PC-3 (cell line): ENCODE measurements around the gene PSME1.

Experiments
- CTCF ChIP-seq: fragments of 300-600 bp; sonication (generic); conservative IDR thresholded peaks from 2 replicates; pipeline ENCODE4 v1.5.1; 2017; ENCODE audit warnings: antibody characterized with exemption, low read depth, mild to moderate bottlenecking, low read length
- EZH2 ChIP-seq: fragments of 300-600 bp; sonication (generic); IDR thresholded peaks from one replicate; pipeline ENCODE4 v1.6.1; 2017; ENCODE audit warnings: antibody characterized with exemption, mild to moderate bottlenecking, low read length; ENCODE audit not compliant: unreplicated experiment

GRCh38 chr14:24155100-24155499 is 19.1 kb downstream of the PSME1 start:
- TF ChIP-seq EZH2 = no peak
- no peak for TF ChIP-seq CTCF
